WTC11 (cell line): ENCODE data around the gene VIPR2. TPM values are rescaled to one million over a fixed set of nuclear protein-coding genes. Genes with fewer than 3 reads are reported as not detected.

Source experiments
- ATAC-seq: fragments of 200-7000 bp; cut with Tn5 transposase; 2 replicates; pipeline ENCODE4 v1.10.0; 2021; ENCODE audit warnings: mild to moderate bottlenecking, moderate library complexity
- CTCF ChIA-PET: fragments of 300-600 bp; sonication (Branson Sonifier 250); formaldehyde crosslinking; loops from one replicate; lab custom pipeline; 2021; ENCODE audit warnings: antibody characterized with exemption; lab: Charles Lee
- POLR2A ChIA-PET: fragments of 350-600 bp; sonication (Branson Sonifier 250); formaldehyde crosslinking; loops from one replicate; lab custom pipeline; 2021; ENCODE audit warnings: antibody characterized with exemption; lab: Charles Lee
- DNase-seq: peaks from one replicate; pipeline ENCODE4 v3.0.0; 2021; ENCODE audit warnings: low spot score
- H3K27ac Mint-ChIP-seq: 2 replicates; pipeline ENCODE4 v1.8.0; 2021; ENCODE audit warnings: mixed read lengths
- H3K27me3 Mint-ChIP-seq: 2 replicates; pipeline ENCODE4 v1.8.0; 2021; ENCODE audit warnings: low read depth, mild to moderate bottlenecking, moderate library complexity, mixed read lengths
- H3K36me3 Mint-ChIP-seq: 2 replicates; pipeline ENCODE4 v1.8.0; 2021; ENCODE audit warnings: mixed read lengths
- H3K4me1 Mint-ChIP-seq: 2 replicates; pipeline ENCODE4 v1.8.0; 2022; ENCODE audit warnings: mixed read lengths
- H3K4me3 Mint-ChIP-seq: 2 replicates; pipeline ENCODE4 v1.8.0; 2021; ENCODE audit warnings: mild to moderate bottlenecking, moderate library complexity, mixed read lengths
- H3K9me3 Mint-ChIP-seq: 2 replicates; pipeline ENCODE4 v1.8.0; 2021; ENCODE audit warnings: mixed read lengths
- AFF4 ChIP-seq: sonication (generic); formaldehyde crosslinking; IDR thresholded peaks from 2 replicates; pipeline ENCODE4 v1.8.1; 2023; ENCODE audit warnings: mild to moderate bottlenecking, missing genetic modification reagents, borderline replicate concordance
- ATF6 ChIP-seq: sonication (generic); formaldehyde crosslinking; IDR thresholded peaks from 2 replicates; pipeline ENCODE4 v1.8.1; 2023; ENCODE audit warnings: mild to moderate bottlenecking, missing genetic modification reagents
- CDX4 ChIP-seq: fragments of 250-450 bp; sonication (Bioruptor Pico); IDR thresholded peaks from 2 replicates; pipeline ENCODE4 v1.9.0; 2021; ENCODE audit warnings: moderate library complexity, mild to moderate bottlenecking, inconsistent platforms, borderline replicate concordance
- CREB1 ChIP-seq: sonication (generic); formaldehyde crosslinking; IDR thresholded peaks from 2 replicates; pipeline ENCODE4 v1.8.0; 2023; ENCODE audit warnings: mild to moderate bottlenecking, missing genetic modification reagents
- CREM ChIP-seq: sonication (generic); formaldehyde crosslinking; IDR thresholded peaks from 2 replicates; pipeline ENCODE4 v1.8.1; 2022; ENCODE audit warnings: mild to moderate bottlenecking, missing genetic modification reagents, moderate library complexity
- FOXK1 ChIP-seq: sonication (generic); formaldehyde crosslinking; IDR thresholded peaks from 2 replicates; pipeline ENCODE4 v1.8.0; 2022; ENCODE audit warnings: mild to moderate bottlenecking, moderate library complexity, missing genetic modification reagents
- GRHL2 ChIP-seq: fragments of 250-450 bp; sonication (Bioruptor Pico); IDR thresholded peaks from 2 replicates; pipeline ENCODE4 v1.8.0; 2022; ENCODE audit warnings: mild to moderate bottlenecking, moderate library complexity; ENCODE audit not compliant: insufficient replicate concordance, severe bottlenecking
- HMGXB4 ChIP-seq: sonication (generic); formaldehyde crosslinking; IDR thresholded peaks from 2 replicates; pipeline ENCODE4 v1.8.1; 2023; ENCODE audit warnings: mild to moderate bottlenecking, moderate library complexity, missing genetic modification reagents
- MLX ChIP-seq: sonication (generic); formaldehyde crosslinking; IDR thresholded peaks from 2 replicates; pipeline ENCODE4 v1.8.1; 2023; ENCODE audit warnings: mild to moderate bottlenecking, missing genetic modification reagents, moderate library complexity
- MXD4 ChIP-seq: fragments of 250-450 bp; sonication (Bioruptor Pico); IDR thresholded peaks from 2 replicates; pipeline ENCODE4 v1.8.0; 2021; ENCODE audit warnings: mild to moderate bottlenecking, moderate library complexity, borderline replicate concordance
- OVOL2 ChIP-seq: fragments of 250-450 bp; sonication (Bioruptor Pico); IDR thresholded peaks from 2 replicates; pipeline ENCODE4 v1.9.0; 2021; ENCODE audit warnings: mild to moderate bottlenecking, borderline replicate concordance
- PRDM15 ChIP-seq: sonication (generic); formaldehyde crosslinking; IDR thresholded peaks from 2 replicates; pipeline ENCODE4 v1.8.0; 2022; ENCODE audit warnings: missing genetic modification reagents
- SMAD3 ChIP-seq: sonication (generic); formaldehyde crosslinking; IDR thresholded peaks from 2 replicates; pipeline ENCODE4 v1.8.0; 2022; ENCODE audit warnings: missing genetic modification reagents, mild to moderate bottlenecking, borderline replicate concordance
- TCF7 ChIP-seq: sonication (generic); formaldehyde crosslinking; IDR thresholded peaks from 2 replicates; pipeline ENCODE4 v1.8.0; 2022; ENCODE audit warnings: mild to moderate bottlenecking, low read depth, missing genetic modification reagents, moderate library complexity
- ZBTB21 ChIP-seq: sonication (generic); formaldehyde crosslinking; IDR thresholded peaks from 2 replicates; pipeline ENCODE4 v1.8.1; 2023; ENCODE audit warnings: mild to moderate bottlenecking, missing genetic modification reagents, borderline replicate concordance
- ZNF121 ChIP-seq: sonication (generic); formaldehyde crosslinking; IDR thresholded peaks from 2 replicates; pipeline ENCODE4 v1.8.0; 2023; ENCODE audit warnings: missing genetic modification reagents
- ZNF281 ChIP-seq: sonication (generic); formaldehyde crosslinking; IDR thresholded peaks from 2 replicates; pipeline ENCODE4 v1.8.0; 2023; ENCODE audit warnings: mild to moderate bottlenecking, missing genetic modification reagents
- ZNF396 ChIP-seq: fragments of 250-450 bp; sonication (Bioruptor Pico); IDR thresholded peaks from 2 replicates; pipeline ENCODE4 v1.8.0; 2021; ENCODE audit warnings: mild to moderate bottlenecking, moderate library complexity, borderline replicate concordance
- total RNA-seq: library from RNA; stranded (reverse); gene quantifications from 3 replicates; pipeline ENCODE4 v1.2.3, GENCODE V29; 2021

VIPR2 gene
- total RNA-seq, 1 experiment from 2014 or later = 7.5 TPM

- no peak for TF ChIP-seq AFF4 (CRISPR knock-in tag)
- no peak for TF ChIP-seq HMGXB4 (CRISPR knock-in tag)
- no peak for TF ChIP-seq CDX4 (CRISPR knock-in tag)
- TF ChIP-seq TCF7 = no peak
- TF ChIP-seq FOXK1 = no peak
- no peak for TF ChIP-seq ZNF121 (CRISPR knock-in tag)
These were observed 103.6 kb downstream of the VIPR2 start (continued) for GRCh38 chr7:159040912-159041711.

- CTCF ChIA-PET = no interaction called here
- Mint-ChIP-seq H3K4me1 (no peaks in the 10 kb centered on the region), H3K27me3 (no peaks in the 10 kb centered on the region), H3K36me3 (peaks cover 16% of the 10 kb centered on the region), H3K27ac (no peak overlapping the region), H3K4me3 (no peak overlapping the region), H3K9me3 (peaks cover 23% of the 10 kb centered on the region)
- no peak for DNase-seq
- ATAC-seq = no peak
- POLR2A ChIA-PET = no interaction called here
- no peak for TF ChIP-seq ATF6 (CRISPR knock-in tag)
- TF ChIP-seq CREB1 = no peak
- TF ChIP-seq CREM (CRISPR knock-in tag) = no peak
- TF ChIP-seq ZNF121 (CRISPR knock-in tag) = no peak
- TF ChIP-seq MXD4 = no peak
- TF ChIP-seq ZNF396 = no peak
- TF ChIP-seq OVOL2 (CRISPR knock-in tag) = no peak
- TF ChIP-seq ZBTB21 = no peak
- no peak for TF ChIP-seq GRHL2
- no peak for TF ChIP-seq SMAD3
- no peak for TF ChIP-seq ZNF281 (CRISPR knock-in tag)
- no peak for TF ChIP-seq MLX (CRISPR knock-in tag)
- TF ChIP-seq PRDM15 (CRISPR knock-in tag) = no peak
These were observed 104.5 kb downstream of the VIPR2 start for GRCh38 chr7:159040146-159040545.
